GM18907 (cell line): ENCODE results near the gene CLIP4.

Source experiments
- ATAC-seq: cut with Tn5 transposase; IDR thresholded peaks from one replicate; pipeline ENCODE4 v1.9.1; 2021; ENCODE audit warnings: mild to moderate bottlenecking, moderate library complexity; ENCODE audit not compliant: unreplicated experiment

Gene CLIP4

GRCh38 chr2:29130295-29130694 is 15.1 kb downstream of the CLIP4 start:
- ATAC-seq: peak; percentile 65

- no peak for ATAC-seq
These were observed 19.7 kb downstream of the CLIP4 start for GRCh38 chr2:29134933-29135332.

GRCh38 chr2:29139152-29139551 is 23.9 kb downstream of the CLIP4 start:
- no peak for ATAC-seq

GRCh38 chr2:29139731-29140130 is 24.5 kb downstream of the CLIP4 start:
- ATAC-seq: no peak

- ATAC-seq: no peak
These were observed 28.4 kb downstream of the CLIP4 start for GRCh38 chr2:29143657-29144056.

GRCh38 chr2:29146197-29146596 is 31.0 kb downstream of the CLIP4 start:
- no peak for ATAC-seq

GRCh38 chr2:29147963-29148362 is 32.7 kb downstream of the CLIP4 start:
- no peak for ATAC-seq

GRCh38 chr2:29154610-29155009 is 39.4 kb downstream of the CLIP4 start:
- no peak for ATAC-seq

GRCh38 chr2:29155578-29155977 is 40.4 kb downstream of the CLIP4 start:
- ATAC-seq: no peak

- no peak for ATAC-seq
These were observed 41.9 kb downstream of the CLIP4 start for GRCh38 chr2:29157131-29157530.

- ATAC-seq: no peak
These were observed 43.9 kb downstream of the CLIP4 start for GRCh38 chr2:29159125-29159524.

GRCh38 chr2:29160184-29160583 is 45.0 kb downstream of the CLIP4 start:
- ATAC-seq: no peak

GRCh38 chr2:29162204-29162928 is 47.2 kb downstream of the CLIP4 start:
- no peak for ATAC-seq

- ATAC-seq: no peak
These were observed 49.1 kb downstream of the CLIP4 start for GRCh38 chr2:29164091-29164846.

GRCh38 chr2:29165362-29166241 is 50.4 kb downstream of the CLIP4 start:
- no peak for ATAC-seq

- no peak for ATAC-seq
These were observed 51.2 kb downstream of the CLIP4 start for GRCh38 chr2:29166242-29167039.

GRCh38 chr2:29174937-29175336 is 59.7 kb downstream of the CLIP4 start:
- no peak for ATAC-seq

GRCh38 chr2:29175338-29175737 is 60.1 kb downstream of the CLIP4 start:
- ATAC-seq: no peak

- no peak for ATAC-seq
These were observed 67.1 kb downstream of the CLIP4 start for GRCh38 chr2:29182334-29182733.

- ATAC-seq: no peak
These were observed 67.7 kb downstream of the CLIP4 start for GRCh38 chr2:29182920-29183319.

GRCh38 chr2:29184531-29184930 is 69.3 kb downstream of the CLIP4 start:
- ATAC-seq: no peak
